RKO (cell line): ENCODE results near the gene STAB1.
A peak's percentile ranks its signal among the peaks of the same experiment; 100 is the strongest.

Source experiments
- DNase-seq: peaks from one replicate; pipeline ENCODE4 v3.0.0-alpha.2; 2016; ENCODE audit warnings: low spot score

STAB1 gene

GRCh38 chr3:52483577-52484381 lies 11.4 kb upstream of the STAB1 start:
- no peak for DNase-seq

DNA sequence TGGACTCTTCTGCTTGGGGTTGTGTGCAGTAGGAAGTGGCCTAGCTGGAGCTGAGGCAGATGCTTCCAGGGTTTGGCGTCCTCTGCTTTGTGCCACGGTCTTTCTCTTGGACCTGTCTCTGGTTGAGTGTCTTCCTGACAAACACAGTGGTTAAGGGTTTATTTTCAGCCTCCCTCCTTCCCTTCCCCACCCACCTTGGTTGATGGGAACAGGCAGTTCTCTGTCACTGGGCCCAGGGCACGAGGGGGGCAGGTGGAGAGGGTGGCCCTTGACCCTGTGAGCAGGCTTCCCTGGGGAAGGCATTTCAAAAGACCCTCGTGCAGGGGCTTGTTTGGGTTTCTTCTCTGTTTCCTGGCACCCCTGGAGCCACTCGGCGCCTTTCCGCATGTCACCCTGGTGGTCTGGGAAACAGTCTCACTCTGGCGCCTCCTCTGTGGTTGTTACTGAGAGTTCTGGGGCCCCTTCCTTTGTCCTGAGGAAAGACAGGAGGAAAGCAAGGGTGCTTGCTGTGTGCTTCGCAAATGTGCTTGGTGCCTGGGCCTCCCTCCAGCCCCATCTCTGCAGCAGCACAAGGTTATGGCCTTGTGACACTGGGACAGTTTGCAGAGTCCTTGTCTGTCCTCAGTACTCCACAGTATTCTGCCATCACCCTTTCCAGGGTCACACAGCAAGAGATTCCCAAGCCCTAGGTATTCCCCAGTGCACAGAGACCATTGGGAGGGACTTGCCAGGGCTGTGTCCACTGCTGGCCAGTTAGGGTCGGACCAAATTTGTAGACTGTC lies 10.3 kb upstream of the STAB1 start:
- DNase-seq = no peak

GRCh38 chr3:52487050-52487787 lies 7.9 kb upstream of the STAB1 start:
- DNase-seq = no peak

- DNase-seq = no peak
Observed at GRCh38 chr3:52487788-52488691, 7.1 kb upstream of the STAB1 start.

- DNase-seq = no peak
Observed at GRCh38 chr3:52488746-52489145, 6.4 kb upstream of the STAB1 start.

GRCh38 chr3:52489453-52489852 lies 5.7 kb upstream of the STAB1 start:
- DNase-seq = no peak

DNA sequence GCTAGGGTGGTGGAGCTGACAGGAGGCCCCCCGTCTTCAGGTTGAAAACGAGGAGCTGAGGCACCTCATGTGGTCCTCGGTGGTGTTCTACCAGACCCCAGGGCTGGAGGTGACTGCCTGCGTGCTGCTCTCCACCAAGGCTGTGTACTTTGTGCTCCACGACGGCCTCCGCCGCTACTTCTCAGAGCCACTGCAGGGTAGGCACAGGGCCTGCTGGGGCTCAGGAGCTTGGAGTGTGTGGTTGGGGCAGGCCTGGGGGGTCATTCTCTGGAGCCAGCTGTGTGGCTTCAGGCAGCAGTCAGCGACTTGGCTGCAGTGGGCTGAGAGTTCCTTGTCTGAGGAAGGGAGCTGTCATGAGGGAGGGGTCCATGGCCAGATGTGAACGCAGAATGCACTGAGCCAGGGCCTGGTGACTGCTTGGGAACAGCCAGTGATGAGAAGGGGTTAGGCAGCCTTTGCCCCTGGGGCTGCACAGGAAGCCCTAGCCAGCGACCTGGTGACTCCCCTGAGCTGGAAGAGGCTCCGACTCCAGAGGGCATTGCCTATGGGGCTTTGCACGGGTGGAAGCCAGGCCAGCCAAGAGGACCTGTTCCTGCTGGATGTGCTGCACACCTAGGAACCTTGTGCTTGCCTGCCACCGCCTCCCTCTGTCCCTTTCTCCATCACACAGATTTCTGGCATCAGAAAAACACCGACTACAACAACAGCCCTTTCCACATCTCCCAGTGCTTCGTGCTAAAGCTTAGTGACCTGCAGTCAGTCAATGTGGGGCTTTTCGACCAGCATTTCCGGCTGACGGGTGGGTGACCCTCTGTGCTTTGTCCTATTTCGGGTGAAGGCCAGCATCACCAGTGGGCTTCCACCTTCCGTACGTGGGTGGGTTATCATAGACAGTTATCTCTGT lies 4.9 kb upstream of the STAB1 start:
- no peak for DNase-seq

DNA sequence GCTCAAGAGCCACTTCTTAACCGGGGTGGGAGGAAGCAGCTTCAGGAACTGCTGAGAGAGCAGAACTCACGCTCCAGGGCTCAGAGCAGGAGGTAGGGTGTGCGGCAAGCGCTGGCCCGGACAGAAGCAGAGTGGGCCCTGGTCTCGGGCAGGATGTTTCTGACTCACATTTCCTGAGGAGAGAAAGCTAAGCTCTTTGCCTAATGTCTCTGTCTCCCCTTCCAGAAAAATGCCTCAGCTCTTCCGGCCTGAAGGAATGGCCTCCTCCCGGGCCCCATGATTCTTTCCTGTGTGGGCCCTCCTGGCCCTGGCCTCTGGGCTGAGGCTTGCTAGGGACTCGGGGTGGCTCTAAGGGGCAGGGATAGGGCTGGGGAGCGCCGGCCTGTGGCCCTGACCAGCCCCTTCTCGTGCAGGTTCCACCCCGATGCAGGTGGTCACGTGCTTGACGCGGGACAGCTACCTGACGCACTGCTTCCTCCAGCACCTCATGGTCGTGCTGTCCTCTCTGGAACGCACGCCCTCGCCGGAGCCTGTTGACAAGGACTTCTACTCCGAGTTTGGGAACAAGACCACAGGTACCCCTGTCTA lies 4.1 kb upstream of the STAB1 start:
- no peak for DNase-seq

- no peak for DNase-seq
Observed at GRCh38 chr3:52492059-52492458, 3.1 kb upstream of the STAB1 start.

DNA sequence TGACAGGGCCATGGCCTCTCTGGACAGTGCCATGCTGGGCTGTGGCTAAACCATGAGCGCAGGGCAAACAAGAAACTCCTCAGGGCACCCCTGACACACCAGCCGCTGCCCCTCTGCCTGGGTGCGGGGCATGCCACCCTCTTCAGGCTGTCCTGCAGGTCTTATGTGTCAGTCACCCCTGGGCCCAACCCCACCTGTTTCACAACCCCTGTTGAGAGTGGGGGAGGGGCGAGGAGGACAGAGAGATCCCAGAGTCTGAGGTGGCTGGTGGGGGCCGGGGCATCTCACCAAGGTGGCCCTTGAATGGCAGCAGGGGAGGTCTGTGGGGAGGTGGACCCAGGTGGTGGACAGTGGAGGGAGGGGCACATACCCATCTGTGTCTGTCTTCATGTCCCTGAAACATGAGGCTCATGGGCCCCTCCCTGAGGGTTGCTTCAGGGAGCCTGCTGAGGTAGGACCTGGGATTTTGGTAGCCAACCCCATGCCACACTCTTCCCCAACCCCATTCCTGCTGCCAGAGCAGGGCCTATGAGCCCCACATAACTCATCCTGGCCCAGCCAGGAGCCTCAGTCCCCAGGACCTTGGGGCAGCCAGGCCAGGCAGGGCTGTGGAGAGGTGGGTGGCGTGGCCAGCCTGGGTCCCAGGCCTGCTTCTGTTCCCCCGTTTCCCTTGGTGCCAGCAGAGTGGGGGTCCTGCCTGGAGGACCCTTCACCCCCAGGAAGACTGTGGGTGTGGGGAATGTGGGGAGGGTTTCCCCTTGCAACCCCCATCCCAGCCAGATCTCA lies 1.7 kb upstream of the STAB1 start:
- no peak for DNase-seq

GRCh38 chr3:52494445-52494844 lies 693 bp upstream of the STAB1 start:
- DNase-seq = no peak

- DNase-seq = peak; percentile 18
Observed at GRCh38 chr3:52495777-52496602, 852 bp downstream of the STAB1 start.

GRCh38 chr3:52498137-52499054 lies 3.3 kb downstream of the STAB1 start:
- no peak for DNase-seq

GRCh38 chr3:52501046-52501445 lies 5.9 kb downstream of the STAB1 start:
- no peak for DNase-seq

DNA sequence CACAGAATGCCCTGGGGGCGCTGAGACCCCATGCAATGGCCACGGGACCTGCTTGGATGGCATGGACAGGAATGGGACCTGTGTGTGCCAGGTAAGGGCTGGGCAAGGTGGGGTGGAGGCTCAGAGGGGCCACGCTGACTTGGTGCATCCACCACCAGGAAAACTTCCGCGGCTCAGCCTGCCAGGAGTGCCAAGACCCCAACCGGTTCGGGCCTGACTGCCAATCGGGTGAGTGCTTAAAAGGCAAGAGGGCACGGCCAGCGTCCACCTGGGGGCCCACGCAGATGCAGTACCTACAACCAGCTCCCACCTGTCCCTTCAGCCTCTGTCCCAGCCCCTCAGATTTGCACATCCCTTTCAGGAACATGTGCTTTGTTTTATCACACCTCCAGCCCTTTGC lies 6.9 kb downstream of the STAB1 start:
- DNase-seq = no peak

GRCh38 chr3:52502808-52503350 lies 7.7 kb downstream of the STAB1 start:
- DNase-seq = no peak

GRCh38 chr3:52503788-52504424 lies 8.8 kb downstream of the STAB1 start:
- DNase-seq = no peak
